Ishikawa (cell line): ENCODE measurements around the gene ACO1.

Source experiments
- CREB1 ChIP-seq: IDR thresholded peaks from 2 replicates; pipeline ENCODE4 v1.6.1; 2012; ENCODE audit warnings: low read depth
- EP300 ChIP-seq: IDR thresholded peaks from 2 replicates; pipeline ENCODE4 v1.6.1; 2012; ENCODE audit warnings: borderline replicate concordance
- MAX ChIP-seq: IDR thresholded peaks from 2 replicates; pipeline ENCODE4 v1.6.1; 2012
- RAD21 ChIP-seq: IDR thresholded peaks from 2 replicates; pipeline ENCODE4 v1.6.1; 2012; ENCODE audit warnings: low read depth
- REST ChIP-seq: IDR thresholded peaks from 2 replicates; pipeline ENCODE4 v1.6.1; 2012; ENCODE audit warnings: low read depth, mild to moderate bottlenecking
- TAF1 ChIP-seq: IDR thresholded peaks from 2 replicates; pipeline ENCODE4 v1.6.1; 2012; ENCODE audit warnings: low read depth, mild to moderate bottlenecking
- USF1 ChIP-seq: IDR thresholded peaks from 2 replicates; pipeline ENCODE4 v1.6.1; 2012
- YY1 ChIP-seq: IDR thresholded peaks from 2 replicates; pipeline ENCODE4 v1.6.1; 2012; ENCODE audit warnings: low read depth

GRCh38 chr9:32430720-32431119 is 46.3 kb downstream of the ACO1 start:
- no peak for TF ChIP-seq YY1
- TF ChIP-seq CREB1, result no peak
- no peak for TF ChIP-seq EP300
- no peak for TF ChIP-seq RAD21
- TF ChIP-seq TAF1, result no peak
- TF ChIP-seq REST, result no peak
- no peak for TF ChIP-seq USF1
- TF ChIP-seq MAX, result no peak
